HEK293 (cell line): Measurements from ENCODE around the gene SKI.

Source experiments
- KLF16 ChIP-seq: fragments of 450-650 bp; formaldehyde crosslinking; IDR thresholded peaks from 2 replicates; pipeline ENCODE4 v1.5.1; 2017; ENCODE audit warnings: missing biosample characterization, missing genetic modification characterization
- MYNN ChIP-seq: fragments of 450-650 bp; formaldehyde crosslinking; IDR thresholded peaks from 2 replicates; pipeline ENCODE4 v1.5.1; 2016; ENCODE audit warnings: missing biosample characterization, missing genetic modification characterization, borderline replicate concordance
- PRDM1 ChIP-seq: fragments of 450-650 bp; formaldehyde crosslinking; IDR thresholded peaks from 2 replicates; pipeline ENCODE4; 2016; ENCODE audit warnings: missing biosample characterization, missing genetic modification characterization
- ZNF132 ChIP-seq: fragments of 450-650 bp; formaldehyde crosslinking; IDR thresholded peaks from 2 replicates; pipeline ENCODE4 v1.5.1; 2017; ENCODE audit warnings: missing biosample characterization, missing genetic modification characterization, borderline replicate concordance
- ZNF324 ChIP-seq: fragments of 450-650 bp; formaldehyde crosslinking; IDR thresholded peaks from 2 replicates; pipeline ENCODE4 v1.5.1; 2016; ENCODE audit warnings: missing biosample characterization, missing genetic modification characterization
- ZNF433 ChIP-seq: fragments of 450-650 bp; formaldehyde crosslinking; IDR thresholded peaks from 2 replicates; pipeline ENCODE4 v1.5.1; 2016; ENCODE audit warnings: missing biosample characterization, missing genetic modification characterization, low read depth
- ZNF707 ChIP-seq: fragments of 450-650 bp; formaldehyde crosslinking; IDR thresholded peaks from 2 replicates; pipeline ENCODE4 v1.5.1; 2016; ENCODE audit warnings: missing biosample characterization, missing genetic modification characterization
- TF ChIP-seq, protein P1 (sequence below): fragments of 450-650 bp; formaldehyde crosslinking; conservative IDR thresholded peaks from 2 replicates; pipeline ENCODE4 v1.5.1; 2016; ENCODE audit warnings: low read depth, missing biosample characterization, missing genetic modification characterization
- TF ChIP-seq, protein P2 (sequence below): fragments of 450-650 bp; formaldehyde crosslinking; IDR thresholded peaks from 2 replicates; pipeline ENCODE4 v1.5.1; 2016; ENCODE audit warnings: missing biosample characterization, missing genetic modification characterization
- TF ChIP-seq, protein P3 (sequence below): fragments of 450-650 bp; formaldehyde crosslinking; IDR thresholded peaks from 2 replicates; pipeline ENCODE4 v1.5.1; 2016; ENCODE audit warnings: missing biosample characterization, missing genetic modification characterization
- TF ChIP-seq, protein P4 (sequence below): fragments of 450-650 bp; formaldehyde crosslinking; IDR thresholded peaks from 2 replicates; pipeline ENCODE4 v1.5.1; 2016; ENCODE audit warnings: missing biosample characterization, missing genetic modification characterization

DNA sequence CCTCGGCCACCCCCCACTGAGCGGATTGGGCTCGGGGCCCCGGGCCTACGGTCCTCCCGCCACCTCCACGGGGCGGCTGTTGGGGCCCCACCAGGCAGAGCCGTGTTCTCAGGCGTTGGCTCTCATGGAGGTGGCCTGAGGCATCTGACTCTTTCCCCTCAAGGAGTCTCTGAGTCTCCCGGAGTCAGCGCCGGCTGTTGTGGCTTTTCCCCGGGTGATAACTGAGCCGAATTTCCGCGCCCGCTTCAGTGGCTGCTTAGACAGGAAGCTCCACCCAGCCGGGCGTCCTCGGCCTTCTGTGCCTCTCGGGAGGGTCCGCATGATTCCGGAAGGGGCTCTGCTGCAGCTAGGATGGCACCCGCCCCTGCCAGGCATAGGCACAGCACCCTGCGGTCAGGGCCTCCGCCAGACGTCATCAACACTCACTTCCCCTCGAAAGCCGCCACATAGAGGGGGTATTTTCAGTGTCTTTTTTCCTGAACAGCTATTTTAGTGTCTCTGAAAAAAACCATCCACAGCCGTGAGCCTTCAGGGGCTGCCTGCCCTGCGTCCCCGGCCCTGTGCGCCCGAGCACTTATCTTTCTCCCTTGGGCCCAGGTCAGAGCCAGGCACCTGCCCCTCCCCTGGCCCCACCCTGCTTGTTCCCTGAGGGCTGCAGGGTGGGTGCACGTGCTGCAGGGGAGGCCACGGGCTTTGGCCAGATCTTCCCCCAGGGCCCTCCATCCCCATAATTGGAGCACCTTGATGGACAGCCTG, 72.9 kb downstream of the SKI start:
- TF ChIP-seq PRDM1: no peak
- TF ChIP-seq ZNF324: no peak
- TF ChIP-seq, protein P1, sequence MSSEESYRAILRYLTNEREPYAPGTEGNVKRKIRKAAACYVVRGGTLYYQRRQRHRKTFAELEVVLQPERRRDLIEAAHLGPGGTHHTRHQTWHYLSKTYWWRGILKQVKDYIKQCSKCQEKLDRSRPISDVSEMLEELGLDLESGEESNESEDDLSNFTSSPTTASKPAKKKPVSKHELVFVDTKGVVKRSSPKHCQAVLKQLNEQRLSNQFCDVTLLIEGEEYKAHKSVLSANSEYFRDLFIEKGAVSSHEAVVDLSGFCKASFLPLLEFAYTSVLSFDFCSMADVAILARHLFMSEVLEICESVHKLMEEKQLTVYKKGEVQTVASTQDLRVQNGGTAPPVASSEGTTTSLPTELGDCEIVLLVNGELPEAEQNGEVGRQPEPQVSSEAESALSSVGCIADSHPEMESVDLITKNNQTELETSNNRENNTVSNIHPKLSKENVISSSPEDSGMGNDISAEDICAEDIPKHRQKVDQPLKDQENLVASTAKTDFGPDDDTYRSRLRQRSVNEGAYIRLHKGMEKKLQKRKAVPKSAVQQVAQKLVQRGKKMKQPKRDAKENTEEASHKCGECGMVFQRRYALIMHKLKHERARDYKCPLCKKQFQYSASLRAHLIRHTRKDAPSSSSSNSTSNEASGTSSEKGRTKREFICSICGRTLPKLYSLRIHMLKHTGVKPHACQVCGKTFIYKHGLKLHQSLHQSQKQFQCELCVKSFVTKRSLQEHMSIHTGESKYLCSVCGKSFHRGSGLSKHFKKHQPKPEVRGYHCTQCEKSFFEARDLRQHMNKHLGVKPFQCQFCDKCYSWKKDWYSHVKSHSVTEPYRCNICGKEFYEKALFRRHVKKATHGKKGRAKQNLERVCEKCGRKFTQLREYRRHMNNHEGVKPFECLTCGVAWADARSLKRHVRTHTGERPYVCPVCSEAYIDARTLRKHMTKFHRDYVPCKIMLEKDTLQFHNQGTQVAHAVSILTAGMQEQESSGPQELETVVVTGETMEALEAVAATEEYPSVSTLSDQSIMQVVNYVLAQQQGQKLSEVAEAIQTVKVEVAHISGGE (tag by site-specific recombination): no peak
- TF ChIP-seq, protein P2, sequence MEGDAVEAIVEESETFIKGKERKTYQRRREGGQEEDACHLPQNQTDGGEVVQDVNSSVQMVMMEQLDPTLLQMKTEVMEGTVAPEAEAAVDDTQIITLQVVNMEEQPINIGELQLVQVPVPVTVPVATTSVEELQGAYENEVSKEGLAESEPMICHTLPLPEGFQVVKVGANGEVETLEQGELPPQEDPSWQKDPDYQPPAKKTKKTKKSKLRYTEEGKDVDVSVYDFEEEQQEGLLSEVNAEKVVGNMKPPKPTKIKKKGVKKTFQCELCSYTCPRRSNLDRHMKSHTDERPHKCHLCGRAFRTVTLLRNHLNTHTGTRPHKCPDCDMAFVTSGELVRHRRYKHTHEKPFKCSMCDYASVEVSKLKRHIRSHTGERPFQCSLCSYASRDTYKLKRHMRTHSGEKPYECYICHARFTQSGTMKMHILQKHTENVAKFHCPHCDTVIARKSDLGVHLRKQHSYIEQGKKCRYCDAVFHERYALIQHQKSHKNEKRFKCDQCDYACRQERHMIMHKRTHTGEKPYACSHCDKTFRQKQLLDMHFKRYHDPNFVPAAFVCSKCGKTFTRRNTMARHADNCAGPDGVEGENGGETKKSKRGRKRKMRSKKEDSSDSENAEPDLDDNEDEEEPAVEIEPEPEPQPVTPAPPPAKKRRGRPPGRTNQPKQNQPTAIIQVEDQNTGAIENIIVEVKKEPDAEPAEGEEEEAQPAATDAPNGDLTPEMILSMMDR (tag by site-specific recombination): no peak
- TF ChIP-seq ZNF707 (tag by site-specific recombination): no peak
- TF ChIP-seq, protein P3, sequence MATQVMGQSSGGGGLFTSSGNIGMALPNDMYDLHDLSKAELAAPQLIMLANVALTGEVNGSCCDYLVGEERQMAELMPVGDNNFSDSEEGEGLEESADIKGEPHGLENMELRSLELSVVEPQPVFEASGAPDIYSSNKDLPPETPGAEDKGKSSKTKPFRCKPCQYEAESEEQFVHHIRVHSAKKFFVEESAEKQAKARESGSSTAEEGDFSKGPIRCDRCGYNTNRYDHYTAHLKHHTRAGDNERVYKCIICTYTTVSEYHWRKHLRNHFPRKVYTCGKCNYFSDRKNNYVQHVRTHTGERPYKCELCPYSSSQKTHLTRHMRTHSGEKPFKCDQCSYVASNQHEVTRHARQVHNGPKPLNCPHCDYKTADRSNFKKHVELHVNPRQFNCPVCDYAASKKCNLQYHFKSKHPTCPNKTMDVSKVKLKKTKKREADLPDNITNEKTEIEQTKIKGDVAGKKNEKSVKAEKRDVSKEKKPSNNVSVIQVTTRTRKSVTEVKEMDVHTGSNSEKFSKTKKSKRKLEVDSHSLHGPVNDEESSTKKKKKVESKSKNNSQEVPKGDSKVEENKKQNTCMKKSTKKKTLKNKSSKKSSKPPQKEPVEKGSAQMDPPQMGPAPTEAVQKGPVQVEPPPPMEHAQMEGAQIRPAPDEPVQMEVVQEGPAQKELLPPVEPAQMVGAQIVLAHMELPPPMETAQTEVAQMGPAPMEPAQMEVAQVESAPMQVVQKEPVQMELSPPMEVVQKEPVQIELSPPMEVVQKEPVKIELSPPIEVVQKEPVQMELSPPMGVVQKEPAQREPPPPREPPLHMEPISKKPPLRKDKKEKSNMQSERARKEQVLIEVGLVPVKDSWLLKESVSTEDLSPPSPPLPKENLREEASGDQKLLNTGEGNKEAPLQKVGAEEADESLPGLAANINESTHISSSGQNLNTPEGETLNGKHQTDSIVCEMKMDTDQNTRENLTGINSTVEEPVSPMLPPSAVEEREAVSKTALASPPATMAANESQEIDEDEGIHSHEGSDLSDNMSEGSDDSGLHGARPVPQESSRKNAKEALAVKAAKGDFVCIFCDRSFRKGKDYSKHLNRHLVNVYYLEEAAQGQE: no peak
- no peak for TF ChIP-seq KLF16 (tag by site-specific recombination)
- TF ChIP-seq, protein P4, sequence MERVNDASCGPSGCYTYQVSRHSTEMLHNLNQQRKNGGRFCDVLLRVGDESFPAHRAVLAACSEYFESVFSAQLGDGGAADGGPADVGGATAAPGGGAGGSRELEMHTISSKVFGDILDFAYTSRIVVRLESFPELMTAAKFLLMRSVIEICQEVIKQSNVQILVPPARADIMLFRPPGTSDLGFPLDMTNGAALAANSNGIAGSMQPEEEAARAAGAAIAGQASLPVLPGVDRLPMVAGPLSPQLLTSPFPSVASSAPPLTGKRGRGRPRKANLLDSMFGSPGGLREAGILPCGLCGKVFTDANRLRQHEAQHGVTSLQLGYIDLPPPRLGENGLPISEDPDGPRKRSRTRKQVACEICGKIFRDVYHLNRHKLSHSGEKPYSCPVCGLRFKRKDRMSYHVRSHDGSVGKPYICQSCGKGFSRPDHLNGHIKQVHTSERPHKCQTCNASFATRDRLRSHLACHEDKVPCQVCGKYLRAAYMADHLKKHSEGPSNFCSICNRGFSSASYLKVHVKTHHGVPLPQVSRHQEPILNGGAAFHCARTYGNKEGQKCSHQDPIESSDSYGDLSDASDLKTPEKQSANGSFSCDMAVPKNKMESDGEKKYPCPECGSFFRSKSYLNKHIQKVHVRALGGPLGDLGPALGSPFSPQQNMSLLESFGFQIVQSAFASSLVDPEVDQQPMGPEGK (tag by site-specific recombination): no peak
- TF ChIP-seq ZNF132 (tag by site-specific recombination): no peak
- no peak for TF ChIP-seq ZNF433 (tag by site-specific recombination)
- TF ChIP-seq MYNN: no peak
